Body of pancreas (tissue), 4 donors: ENCODE results near the gene ABCC5. TPM values are rescaled to one million over a fixed set of nuclear protein-coding genes. Genes with fewer than 3 reads are reported as not detected.
A peak's percentile ranks its signal among the peaks of the same experiment; 100 is the strongest.

ENCODE experiments used
- ATAC-seq: fragments of 150-250 bp; one replicate; pipeline ENCODE4 v1.9.1; 2016
- DNase-seq, 4 donors: peaks; one replicate each; pipeline ENCODE4 v3.0.0-alpha.2; 2019
- H3K27ac ChIP-seq, 4 donors: fragments of 200-600 bp; sonication (generic); 1 replicate in 3 of 4; 2 replicates in 1 of 4; pipeline versions ENCODE4 v1.5.1 to v1.6.1; 2016 to 2019; ENCODE audit warnings: mild to moderate bottlenecking in 1 of 4, mixed read lengths in 1 of 4, moderate library complexity in 1 of 4
- H3K27me3 ChIP-seq, 2 donors: fragments of 200-600 bp; sonication (generic); one replicate each; pipeline ENCODE4 v1.6.0; 2016; ENCODE audit warnings: mild to moderate bottlenecking in 1 of 2
- H3K36me3 ChIP-seq, 2 donors: fragments of 200-600 bp; sonication (generic); replicated peaks in 1 of 2; 2 replicates each; pipeline ENCODE4 v1.5.1; 2016; ENCODE audit warnings: low read depth in 2 of 2; ENCODE audit not compliant: insufficient read depth in 1 of 2
- H3K4me1 ChIP-seq: fragments of 200-600 bp; sonication (generic); one replicate; pipeline ENCODE4 v1.6.0; 2016
- H3K4me3 ChIP-seq, 2 donors: fragments of 200-600 bp; sonication (generic); 1 replicate in 1 of 2; 2 replicates in 1 of 2; pipeline ENCODE4 v1.5.1; 2016 to 2019
- H3K9me3 ChIP-seq, 3 donors: fragments of 200-600 bp; sonication (generic); 1 replicate in 2 of 3; 2 replicates in 1 of 3; pipeline ENCODE4 v1.5.1; 2016
- CTCF ChIP-seq, 7 experiments: fragments of 450-650 bp in 4 of 7; fragments of 200-600 bp in 3 of 7; sonication (generic) in 3 of 7; IDR thresholded peaks; one replicate each; pipeline ENCODE4 v1.5.1; 2016 to 2019; ENCODE audit warnings: antibody characterized with exemption in 7 of 7
- POLR2A ChIP-seq, 3 donors: fragments of 450-650 bp; IDR thresholded peaks; one replicate each; pipeline ENCODE4 v1.6.1; 2016; ENCODE audit warnings: antibody characterized with exemption in 3 of 3, mild to moderate bottlenecking in 2 of 3
- WGBS, 2 donors: methylation state at CpG; one replicate each; pipeline ENCODE4 v1.1.5; 2017; 5-methylcytosine and 5-hydroxymethylcytosine counted together
- intact Hi-C: fragments of 100-400 bp; cut with DNase I; formaldehyde crosslinking; loops from one replicate; pipeline ENCODE4 v1.15.1; 2023
- total RNA-seq, 2 donors: library from RNA; depleted of rRNA; stranded (reverse); fragments of >200 nt; gene quantifications; one replicate each; pipeline ENCODE4 v1.1.0, GENCODE V29; 2016

Gene ABCC5
- total RNA-seq, 2 donors from 2014 or later: 17.1 to 20.1 TPM

- no peaks in the 10 kb centered on the region for H3K4me1 ChIP-seq
- TF ChIP-seq CTCF (IDR thresholded peaks at IDR 0.05): no peak
- no peak for TF ChIP-seq POLR2A (IDR thresholded peaks at IDR 0.05)
- DNase-seq: no peak
- no peaks in the 10 kb centered on the region for H3K27me3 ChIP-seq
- WGBS, 2 donors: 23 to 28% methylated on average over 2 of the region's 2 CpGs
- no peak overlapping the region for H3K4me3 ChIP-seq
- no peaks in the 10 kb centered on the region for H3K36me3 ChIP-seq
- no peak for ATAC-seq
- H3K9me3 ChIP-seq: no peaks in the 10 kb centered on the region
- H3K27ac ChIP-seq: no peak overlapping the region
- intact Hi-C loops: loop anchor here (5.0 to 10.0 kb wide), 2 partner anchors 121 to 648 kb away; partner anchors contain the start of gene ABCC5
Measured at GRCh38 chr3:183896610-183897009, 121.1 kb downstream of the ABCC5 start.

- no peak for TF ChIP-seq POLR2A (IDR thresholded peaks at IDR 0.05)
- no peak for TF ChIP-seq CTCF (IDR thresholded peaks at IDR 0.05)
- intact Hi-C loops: loop anchor here (5.0 to 10.0 kb wide), 2 partner anchors 121 to 649 kb away; partner anchors contain the start of gene ABCC5
- no peak for DNase-seq
- H3K9me3 ChIP-seq: no peaks in the 10 kb centered on the region
- ATAC-seq: no peak
- no peaks in the 10 kb centered on the region for H3K36me3 ChIP-seq
- 59% methylated on average over 3 of the region's 3 CpGs; no CpG with 5 or more reads in 1 of the 2 donors for WGBS, 2 donors
- H3K27me3 ChIP-seq: no peaks in the 10 kb centered on the region
- no peaks in the 10 kb centered on the region for H3K4me1 ChIP-seq
- no peak overlapping the region for H3K27ac ChIP-seq
- H3K4me3 ChIP-seq: no peak overlapping the region
Measured at GRCh38 chr3:183896184-183896583, 121.5 kb downstream of the ABCC5 start.

GRCh38 chr3:183895774-183896173 lies 121.9 kb downstream of the ABCC5 start:
- Histone ChIP-seq H3K36me3 (no peaks in the 10 kb centered on the region), H3K9me3 (no peaks in the 10 kb centered on the region), H3K4me1 (no peaks in the 10 kb centered on the region), H3K27ac (no peak overlapping the region), H3K4me3 (no peak overlapping the region), H3K27me3 (no peaks in the 10 kb centered on the region)
- TF ChIP-seq POLR2A (IDR thresholded peaks at IDR 0.05) (no peak), CTCF (IDR thresholded peaks at IDR 0.05) (no peak)
- DNase-seq: no peak
- intact Hi-C loops: loop anchor here (5.0 to 10.0 kb wide), 2 partner anchors 122 to 649 kb away; partner anchors contain the start of gene ABCC5
- whole genome bisulfite sequencing, 2 donors: 67 to 74% methylated on average over 5 to 6 of the region's 6 CpGs
- no peak for ATAC-seq

- Histone ChIP-seq H3K27me3 (no peaks in the 10 kb centered on the region), H3K4me3 (no peak overlapping the region), H3K27ac (no peak overlapping the region), H3K4me1 (no peaks in the 10 kb centered on the region), H3K36me3 (no peaks in the 10 kb centered on the region), H3K9me3 (no peaks in the 10 kb centered on the region)
- peak; percentile 89 for ATAC-seq
- intact Hi-C loops: loop anchor here (5.0 to 10.0 kb wide), 2 partner anchors 122 to 650 kb away; partner anchors contain the start of gene ABCC5
- WGBS, 2 donors: 14 to 17% methylated on average over 5 of the region's 5 CpGs
- peak in 3 of 4 donors; percentile 51 to 57 (median 52) for DNase-seq
- TF ChIP-seq POLR2A (IDR thresholded peaks at IDR 0.05): no peak
- TF ChIP-seq CTCF (IDR thresholded peaks at IDR 0.05): peak; percentile 45 to 90 (median 76)
Measured at GRCh38 chr3:183895296-183895695, 122.4 kb downstream of the ABCC5 start.

- TF ChIP-seq POLR2A (IDR thresholded peaks at IDR 0.05) (no peak), CTCF (IDR thresholded peaks at IDR 0.05) (no peak)
- no peaks in the 10 kb centered on the region for H3K4me1 ChIP-seq
- H3K27ac ChIP-seq: no peak overlapping the region
- DNase-seq (no peak), ATAC-seq (no peak)
- no peaks in the 10 kb centered on the region for H3K27me3 ChIP-seq
- intact Hi-C loops: loop anchor here (10.0 kb wide), 1 partner anchor 652 kb away; no protein-coding TSS in a partner anchor
- no peaks in the 10 kb centered on the region for H3K9me3 ChIP-seq
- H3K36me3 ChIP-seq: no peaks in the 10 kb centered on the region
- no peak overlapping the region for H3K4me3 ChIP-seq
- 34 to 54% methylated on average over 9 of the region's 9 CpGs for WGBS, 2 donors
Measured at GRCh38 chr3:183892610-183893214, 125.0 kb downstream of the ABCC5 start.
